Muscle layer of colon (tissue), 2 donors: ENCODE results near the gene SPART.
"Not testable (repeated sequence)": the region's sequence is repeated elsewhere in the genome, so short reads cannot be mapped to it uniquely, and the experiment has no call there.

ENCODE experiments used
- H3K27ac ChIP-seq: one replicate; pipeline ENCODE4 v1.7.0; 2013; ENCODE audit warnings: low read depth, mild to moderate bottlenecking, low read length, moderate library complexity
- H3K27me3 ChIP-seq, 2 donors: one replicate each; pipeline ENCODE4 v1.7.0; 2013; ENCODE audit warnings: low read length in 2 of 2, mild to moderate bottlenecking in 2 of 2; ENCODE audit not compliant: insufficient read depth in 2 of 2, control insufficient read depth in 1 of 2
- H3K36me3 ChIP-seq: one replicate; pipeline ENCODE4 v1.7.0; 2013; ENCODE audit warnings: mild to moderate bottlenecking, low read length; ENCODE audit not compliant: insufficient read depth
- H3K4me1 ChIP-seq: one replicate; pipeline ENCODE4 v1.7.0; 2013; ENCODE audit warnings: mild to moderate bottlenecking, low read length; ENCODE audit not compliant: insufficient read depth
- H3K4me3 ChIP-seq, 2 donors: one replicate each; pipeline ENCODE4 v1.7.0; 2013; ENCODE audit warnings: low read length in 2 of 2, low read depth in 1 of 2, mild to moderate bottlenecking in 1 of 2, moderate library complexity in 1 of 2
- H3K9ac ChIP-seq: one replicate; pipeline ENCODE4 v1.7.0; 2013; ENCODE audit warnings: low read length
- H3K9me3 ChIP-seq: one replicate; pipeline ENCODE4 v1.7.0; 2013; ENCODE audit warnings: mild to moderate bottlenecking, low read length
- donor health status: abdominal sarcoma.
- donor health status: Adenocarcinoma of cecum.

Gene SPART

GRCh38 chr13:36332986-36333385 lies 13.2 kb downstream of the SPART start:
- Histone ChIP-seq H3K9ac (no peak overlapping the region), H3K27me3 (no peaks in the 10 kb centered on the region), H3K36me3 (peaks cover 40% of the 10 kb centered on the region), H3K27ac (no peak overlapping the region), H3K9me3 (no peaks in the 10 kb centered on the region), H3K4me1 (peaks cover 32% of the 10 kb centered on the region), H3K4me3 (no peak overlapping the region)

GRCh38 chr13:36332255-36332654 lies 13.9 kb downstream of the SPART start:
- not testable (repeated sequence) for H3K27me3 ChIP-seq, H3K9ac ChIP-seq, H3K4me3 ChIP-seq, H3K27ac ChIP-seq, H3K9me3 ChIP-seq
- Histone ChIP-seq H3K36me3 (peaks cover 40% of the 10 kb centered on the region), H3K4me1 (peaks cover 32% of the 10 kb centered on the region)

- H3K4me3 ChIP-seq = no peak overlapping the region
- no peaks in the 10 kb centered on the region for H3K27me3 ChIP-seq
- H3K36me3 ChIP-seq = peaks cover 40% of the 10 kb centered on the region
- no peak overlapping the region for H3K9ac ChIP-seq
- H3K4me1 ChIP-seq = peaks cover 32% of the 10 kb centered on the region
- no peaks in the 10 kb centered on the region for H3K9me3 ChIP-seq
- H3K27ac ChIP-seq = no peak overlapping the region
These were observed 14.9 kb downstream of the SPART start for GRCh38 chr13:36331280-36331679.

- Histone ChIP-seq H3K27ac (no peak overlapping the region), H3K4me3 (no peak overlapping the region), H3K4me1 (peaks cover 23% of the 10 kb centered on the region), H3K9me3 (no peaks in the 10 kb centered on the region), H3K36me3 (peaks cover 50% of the 10 kb centered on the region), H3K27me3 (no peaks in the 10 kb centered on the region), H3K9ac (no peak overlapping the region)
These were observed 16.8 kb downstream of the SPART start for GRCh38 chr13:36329361-36329760.

GRCh38 chr13:36328821-36329220 lies 17.4 kb downstream of the SPART start:
- H3K27ac ChIP-seq = no peak overlapping the region
- H3K4me1 ChIP-seq = peaks cover 17% of the 10 kb centered on the region
- H3K27me3 ChIP-seq = no peaks in the 10 kb centered on the region
- H3K36me3 ChIP-seq = peaks cover 50% of the 10 kb centered on the region
- no peak overlapping the region for H3K9ac ChIP-seq
- H3K9me3 ChIP-seq = no peaks in the 10 kb centered on the region
- no peak overlapping the region for H3K4me3 ChIP-seq

GRCh38 chr13:36325912-36326311 lies 20.3 kb downstream of the SPART start:
- H3K9ac ChIP-seq = no peak overlapping the region
- H3K4me1 ChIP-seq = peaks cover 3% of the 10 kb centered on the region
- H3K9me3 ChIP-seq = no peaks in the 10 kb centered on the region
- peaks cover 64% of the 10 kb centered on the region for H3K36me3 ChIP-seq
- no peaks in the 10 kb centered on the region for H3K27me3 ChIP-seq
- no peak overlapping the region for H3K27ac ChIP-seq
- no peak overlapping the region for H3K4me3 ChIP-seq

GRCh38 chr13:36324881-36325280 lies 21.3 kb downstream of the SPART start:
- H3K9me3 ChIP-seq, H3K4me3 ChIP-seq, H3K4me1 ChIP-seq, H3K27me3 ChIP-seq, H3K27ac ChIP-seq, H3K9ac ChIP-seq: not testable (repeated sequence)
- H3K36me3 ChIP-seq = peaks cover 58% of the 10 kb centered on the region

GRCh38 chr13:36323951-36324566 lies 22.1 kb downstream of the SPART start:
- peaks cover 51% of the 10 kb centered on the region for H3K36me3 ChIP-seq
- no peak overlapping the region for H3K9ac ChIP-seq
- H3K4me3 ChIP-seq = no peak overlapping the region
- no peaks in the 10 kb centered on the region for H3K27me3 ChIP-seq
- H3K27ac ChIP-seq = no peak overlapping the region
- no peaks in the 10 kb centered on the region for H3K4me1 ChIP-seq
- no peaks in the 10 kb centered on the region for H3K9me3 ChIP-seq

GRCh38 chr13:36323408-36323807 lies 22.8 kb downstream of the SPART start:
- H3K9me3 ChIP-seq = no peaks in the 10 kb centered on the region
- no peaks in the 10 kb centered on the region for H3K27me3 ChIP-seq
- no peak overlapping the region for H3K27ac ChIP-seq
- no peak overlapping the region for H3K9ac ChIP-seq
- peaks cover 45% of the 10 kb centered on the region for H3K36me3 ChIP-seq
- no peak overlapping the region for H3K4me3 ChIP-seq
- no peaks in the 10 kb centered on the region for H3K4me1 ChIP-seq

GRCh38 chr13:36319793-36320192 lies 26.4 kb downstream of the SPART start:
- not testable (repeated sequence) for H3K4me1 ChIP-seq, H3K4me3 ChIP-seq, H3K27me3 ChIP-seq, H3K27ac ChIP-seq, H3K9me3 ChIP-seq, H3K9ac ChIP-seq
- peaks cover 30% of the 10 kb centered on the region for H3K36me3 ChIP-seq

GRCh38 chr13:36313047-36313969 lies 32.9 kb downstream of the SPART start:
- Histone ChIP-seq H3K4me1 (no peaks in the 10 kb centered on the region), H3K4me3 (no peak overlapping the region), H3K9me3 (no peaks in the 10 kb centered on the region), H3K36me3 (peaks cover 32% of the 10 kb centered on the region), H3K27me3 (no peaks in the 10 kb centered on the region), H3K9ac (no peak overlapping the region), H3K27ac (no peak overlapping the region)
